ENCODE results near the gene PVALEF. TPM values are rescaled to one million over a fixed set of nuclear protein-coding genes. Genes with fewer than 3 reads are reported as not detected.
A peak's percentile ranks its signal among the peaks of the same experiment; 100 is the strongest.

Gene PVALEF
- total and polyA plus RNA-seq, 2 of the 8 experiments (the other 6 are each of a cell fraction or from before 2014, with no cell fraction given) = 0.03 TPM; not detected in 1

DNA sequence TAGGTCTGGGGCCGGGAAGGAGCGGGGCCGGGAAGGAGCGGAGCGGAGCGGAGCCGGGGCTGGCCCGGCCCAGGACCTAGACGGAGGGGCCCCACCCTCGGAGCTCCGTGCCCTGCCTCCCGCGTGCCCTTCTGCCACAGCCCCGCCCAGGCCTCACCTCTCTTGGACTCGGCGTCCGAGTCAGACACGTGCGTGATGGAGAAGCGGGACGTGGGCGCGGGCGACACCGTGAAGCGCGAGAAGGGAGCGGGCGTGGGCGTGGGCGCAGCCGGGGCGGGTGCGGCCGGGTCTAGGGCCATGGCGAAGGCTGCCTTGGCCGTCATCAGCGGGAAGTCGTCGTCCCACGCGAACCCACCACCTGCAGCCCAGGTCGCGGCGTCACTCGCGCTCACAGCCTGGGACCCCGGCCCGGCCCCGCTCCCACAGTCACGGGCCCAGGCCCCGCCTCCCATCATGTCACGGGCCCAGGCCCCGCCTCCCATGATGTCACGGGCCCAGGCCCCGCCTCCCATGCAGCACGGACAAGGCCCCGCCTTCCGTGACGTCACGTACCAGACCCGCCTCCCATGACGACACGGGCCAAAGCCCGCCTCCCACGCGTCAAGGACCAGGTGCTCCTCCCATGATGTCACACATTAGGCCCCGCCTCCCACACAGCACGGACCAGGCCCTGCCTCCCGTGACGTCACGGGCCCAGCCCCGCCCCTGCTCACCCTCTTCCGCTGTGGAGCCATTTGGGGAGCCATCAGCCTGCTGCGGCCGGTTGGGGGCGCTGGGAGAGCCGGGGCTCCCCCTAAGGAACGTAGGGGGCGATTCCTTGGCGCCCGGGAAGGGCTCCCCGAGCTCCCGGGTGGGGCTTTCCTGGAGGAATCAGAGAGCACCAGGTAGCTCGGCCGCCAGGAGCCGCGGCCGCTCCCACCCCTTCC lies 45.8 kb upstream of the PVALEF start (continued):
- TF ChIP-seq, protein P1, sequence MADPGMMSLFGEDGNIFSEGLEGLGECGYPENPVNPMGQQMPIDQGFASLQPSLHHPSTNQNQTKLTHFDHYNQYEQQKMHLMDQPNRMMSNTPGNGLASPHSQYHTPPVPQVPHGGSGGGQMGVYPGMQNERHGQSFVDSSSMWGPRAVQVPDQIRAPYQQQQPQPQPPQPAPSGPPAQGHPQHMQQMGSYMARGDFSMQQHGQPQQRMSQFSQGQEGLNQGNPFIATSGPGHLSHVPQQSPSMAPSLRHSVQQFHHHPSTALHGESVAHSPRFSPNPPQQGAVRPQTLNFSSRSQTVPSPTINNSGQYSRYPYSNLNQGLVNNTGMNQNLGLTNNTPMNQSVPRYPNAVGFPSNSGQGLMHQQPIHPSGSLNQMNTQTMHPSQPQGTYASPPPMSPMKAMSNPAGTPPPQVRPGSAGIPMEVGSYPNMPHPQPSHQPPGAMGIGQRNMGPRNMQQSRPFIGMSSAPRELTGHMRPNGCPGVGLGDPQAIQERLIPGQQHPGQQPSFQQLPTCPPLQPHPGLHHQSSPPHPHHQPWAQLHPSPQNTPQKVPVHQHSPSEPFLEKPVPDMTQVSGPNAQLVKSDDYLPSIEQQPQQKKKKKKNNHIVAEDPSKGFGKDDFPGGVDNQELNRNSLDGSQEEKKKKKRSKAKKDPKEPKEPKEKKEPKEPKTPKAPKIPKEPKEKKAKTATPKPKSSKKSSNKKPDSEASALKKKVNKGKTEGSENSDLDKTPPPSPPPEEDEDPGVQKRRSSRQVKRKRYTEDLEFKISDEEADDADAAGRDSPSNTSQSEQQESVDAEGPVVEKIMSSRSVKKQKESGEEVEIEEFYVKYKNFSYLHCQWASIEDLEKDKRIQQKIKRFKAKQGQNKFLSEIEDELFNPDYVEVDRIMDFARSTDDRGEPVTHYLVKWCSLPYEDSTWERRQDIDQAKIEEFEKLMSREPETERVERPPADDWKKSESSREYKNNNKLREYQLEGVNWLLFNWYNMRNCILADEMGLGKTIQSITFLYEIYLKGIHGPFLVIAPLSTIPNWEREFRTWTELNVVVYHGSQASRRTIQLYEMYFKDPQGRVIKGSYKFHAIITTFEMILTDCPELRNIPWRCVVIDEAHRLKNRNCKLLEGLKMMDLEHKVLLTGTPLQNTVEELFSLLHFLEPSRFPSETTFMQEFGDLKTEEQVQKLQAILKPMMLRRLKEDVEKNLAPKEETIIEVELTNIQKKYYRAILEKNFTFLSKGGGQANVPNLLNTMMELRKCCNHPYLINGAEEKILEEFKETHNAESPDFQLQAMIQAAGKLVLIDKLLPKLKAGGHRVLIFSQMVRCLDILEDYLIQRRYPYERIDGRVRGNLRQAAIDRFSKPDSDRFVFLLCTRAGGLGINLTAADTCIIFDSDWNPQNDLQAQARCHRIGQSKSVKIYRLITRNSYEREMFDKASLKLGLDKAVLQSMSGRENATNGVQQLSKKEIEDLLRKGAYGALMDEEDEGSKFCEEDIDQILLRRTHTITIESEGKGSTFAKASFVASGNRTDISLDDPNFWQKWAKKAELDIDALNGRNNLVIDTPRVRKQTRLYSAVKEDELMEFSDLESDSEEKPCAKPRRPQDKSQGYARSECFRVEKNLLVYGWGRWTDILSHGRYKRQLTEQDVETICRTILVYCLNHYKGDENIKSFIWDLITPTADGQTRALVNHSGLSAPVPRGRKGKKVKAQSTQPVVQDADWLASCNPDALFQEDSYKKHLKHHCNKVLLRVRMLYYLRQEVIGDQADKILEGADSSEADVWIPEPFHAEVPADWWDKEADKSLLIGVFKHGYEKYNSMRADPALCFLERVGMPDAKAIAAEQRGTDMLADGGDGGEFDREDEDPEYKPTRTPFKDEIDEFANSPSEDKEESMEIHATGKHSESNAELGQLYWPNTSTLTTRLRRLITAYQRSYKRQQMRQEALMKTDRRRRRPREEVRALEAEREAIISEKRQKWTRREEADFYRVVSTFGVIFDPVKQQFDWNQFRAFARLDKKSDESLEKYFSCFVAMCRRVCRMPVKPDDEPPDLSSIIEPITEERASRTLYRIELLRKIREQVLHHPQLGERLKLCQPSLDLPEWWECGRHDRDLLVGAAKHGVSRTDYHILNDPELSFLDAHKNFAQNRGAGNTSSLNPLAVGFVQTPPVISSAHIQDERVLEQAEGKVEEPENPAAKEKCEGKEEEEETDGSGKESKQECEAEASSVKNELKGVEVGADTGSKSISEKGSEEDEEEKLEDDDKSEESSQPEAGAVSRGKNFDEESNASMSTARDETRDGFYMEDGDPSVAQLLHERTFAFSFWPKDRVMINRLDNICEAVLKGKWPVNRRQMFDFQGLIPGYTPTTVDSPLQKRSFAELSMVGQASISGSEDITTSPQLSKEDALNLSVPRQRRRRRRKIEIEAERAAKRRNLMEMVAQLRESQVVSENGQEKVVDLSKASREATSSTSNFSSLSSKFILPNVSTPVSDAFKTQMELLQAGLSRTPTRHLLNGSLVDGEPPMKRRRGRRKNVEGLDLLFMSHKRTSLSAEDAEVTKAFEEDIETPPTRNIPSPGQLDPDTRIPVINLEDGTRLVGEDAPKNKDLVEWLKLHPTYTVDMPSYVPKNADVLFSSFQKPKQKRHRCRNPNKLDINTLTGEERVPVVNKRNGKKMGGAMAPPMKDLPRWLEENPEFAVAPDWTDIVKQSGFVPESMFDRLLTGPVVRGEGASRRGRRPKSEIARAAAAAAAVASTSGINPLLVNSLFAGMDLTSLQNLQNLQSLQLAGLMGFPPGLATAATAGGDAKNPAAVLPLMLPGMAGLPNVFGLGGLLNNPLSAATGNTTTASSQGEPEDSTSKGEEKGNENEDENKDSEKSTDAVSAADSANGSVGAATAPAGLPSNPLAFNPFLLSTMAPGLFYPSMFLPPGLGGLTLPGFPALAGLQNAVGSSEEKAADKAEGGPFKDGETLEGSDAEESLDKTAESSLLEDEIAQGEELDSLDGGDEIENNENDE (IDR thresholded peaks at IDR 0.05; ENCODE audit: insufficient replicate concordance, low read length) = no peak
- no peak for TF ChIP-seq SP2 (IDR thresholded peaks at IDR 0.05; ENCODE audit: low read length)
- peak in 1 of 2 experiments; percentile 53; a peak in 1 of 3 replicates for TF ChIP-seq EP300 (IDR thresholded peaks at IDR 0.05; ENCODE audit: borderline replicate concordance in 1 of 2, low read depth in 2 of 2, low read length in 2 of 2)
- no peak for TF ChIP-seq CEBPB (IDR thresholded peaks at IDR 0.05; ENCODE audit: low read depth, low read length)
- TF ChIP-seq, protein P2, sequence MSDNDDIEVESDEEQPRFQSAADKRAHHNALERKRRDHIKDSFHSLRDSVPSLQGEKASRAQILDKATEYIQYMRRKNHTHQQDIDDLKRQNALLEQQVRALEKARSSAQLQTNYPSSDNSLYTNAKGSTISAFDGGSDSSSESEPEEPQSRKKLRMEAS (IDR thresholded peaks at IDR 0.05) = peak; percentile 55
- no peak for TF ChIP-seq SUZ12 (IDR thresholded peaks at IDR 0.05; ENCODE audit: low read length)
- no peak for TF ChIP-seq RXRA (IDR thresholded peaks at IDR 0.05; ENCODE audit: insufficient read depth, low read depth, low read length)
- peak; percentile 51; the same call in 1 of the 2 replicates for TF ChIP-seq RBBP5 (IDR thresholded peaks at IDR 0.05; ENCODE audit: borderline replicate concordance, low read depth, low read length)
